HG02571 (cell line): ENCODE results near the gene ACER1.
"Not testable (repeated sequence)": the region's sequence is repeated elsewhere in the genome, so short reads cannot be mapped to it uniquely, and the experiment has no call there.

Experiments used
- ATAC-seq: cut with Tn5 transposase; IDR thresholded peaks from one replicate; pipeline ENCODE4 v1.9.1; 2021; ENCODE audit warnings: mild to moderate bottlenecking, moderate library complexity; ENCODE audit not compliant: unreplicated experiment

The ACER1 gene

DNA sequence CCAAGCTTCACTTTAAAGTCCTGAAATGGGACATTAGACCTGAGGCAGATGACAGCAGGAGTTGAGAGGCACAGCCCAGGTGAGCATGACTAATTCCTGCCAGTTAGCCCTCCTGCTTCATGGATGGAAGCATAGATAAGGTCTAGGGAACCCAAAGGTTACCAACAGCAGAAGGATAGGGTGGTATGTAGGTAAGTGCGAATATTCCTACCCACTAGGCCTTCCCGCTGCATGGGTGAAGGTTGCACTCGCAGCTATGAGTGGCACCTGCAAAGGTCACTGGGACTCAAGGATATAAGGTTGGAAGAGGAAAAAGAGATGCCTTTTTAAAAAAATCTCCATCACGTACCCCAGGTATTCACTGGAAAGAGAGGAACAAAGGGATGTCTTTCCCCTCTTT lies 41.4 kb downstream of the ACER1 start:
- no peak for ATAC-seq

- ATAC-seq = no peak
Measured at GRCh38 chr19:6288737-6289136, 44.7 kb downstream of the ACER1 start.

DNA sequence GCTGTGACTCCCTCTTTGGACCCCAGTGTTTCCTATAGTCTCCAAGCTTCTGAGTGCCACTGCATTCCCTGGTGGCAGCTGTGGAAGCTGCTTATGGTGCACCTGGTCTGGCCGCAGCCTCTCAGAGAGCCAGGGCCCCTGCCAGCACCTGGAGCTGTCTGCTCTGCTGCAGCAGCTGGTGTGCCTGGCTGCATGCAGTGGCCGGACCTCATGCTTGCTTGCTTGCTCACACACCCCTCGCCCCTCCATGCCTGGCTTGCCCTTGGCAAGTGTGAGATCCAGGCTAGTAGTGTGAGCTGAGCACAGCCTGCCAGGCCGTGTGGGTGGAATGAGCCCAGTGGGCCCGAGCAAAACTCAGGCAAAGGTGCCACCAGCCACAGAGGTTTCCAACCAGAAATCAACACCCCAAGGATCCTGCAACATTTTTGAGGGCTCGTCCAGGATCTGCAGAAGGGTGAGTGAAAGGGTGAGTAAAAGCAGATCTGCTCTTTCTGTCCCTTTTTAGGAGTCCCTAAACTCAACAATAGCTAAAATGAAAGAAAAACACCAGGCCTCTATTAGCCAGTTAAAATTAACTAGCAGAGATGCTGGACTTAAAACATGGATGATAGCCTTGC lies 46.0 kb downstream of the ACER1 start:
- ATAC-seq = no peak

DNA sequence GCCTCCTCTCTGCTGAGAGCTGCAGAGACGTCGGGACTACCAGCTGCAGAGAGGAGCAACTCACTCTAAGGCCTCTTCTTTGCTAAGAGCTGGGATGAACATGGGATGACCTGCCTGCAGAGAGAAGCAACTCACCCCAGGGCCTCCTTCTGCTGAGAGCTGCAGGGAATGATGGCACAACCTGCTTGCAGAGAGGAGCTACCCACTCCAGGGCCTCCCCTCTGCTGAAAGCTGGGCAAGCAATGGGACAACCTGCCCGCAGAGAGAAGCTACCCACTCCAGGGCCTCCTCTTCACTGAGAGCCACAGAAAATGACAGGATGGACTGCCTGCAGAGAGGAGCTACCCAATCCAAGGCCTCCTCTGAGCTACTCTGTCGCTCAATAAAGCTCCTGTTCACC lies 46.7 kb downstream of the ACER1 start:
- ATAC-seq = no peak

GRCh38 chr19:6282393-6282792 lies 51.0 kb downstream of the ACER1 start:
- ATAC-seq = not testable (repeated sequence)

DNA sequence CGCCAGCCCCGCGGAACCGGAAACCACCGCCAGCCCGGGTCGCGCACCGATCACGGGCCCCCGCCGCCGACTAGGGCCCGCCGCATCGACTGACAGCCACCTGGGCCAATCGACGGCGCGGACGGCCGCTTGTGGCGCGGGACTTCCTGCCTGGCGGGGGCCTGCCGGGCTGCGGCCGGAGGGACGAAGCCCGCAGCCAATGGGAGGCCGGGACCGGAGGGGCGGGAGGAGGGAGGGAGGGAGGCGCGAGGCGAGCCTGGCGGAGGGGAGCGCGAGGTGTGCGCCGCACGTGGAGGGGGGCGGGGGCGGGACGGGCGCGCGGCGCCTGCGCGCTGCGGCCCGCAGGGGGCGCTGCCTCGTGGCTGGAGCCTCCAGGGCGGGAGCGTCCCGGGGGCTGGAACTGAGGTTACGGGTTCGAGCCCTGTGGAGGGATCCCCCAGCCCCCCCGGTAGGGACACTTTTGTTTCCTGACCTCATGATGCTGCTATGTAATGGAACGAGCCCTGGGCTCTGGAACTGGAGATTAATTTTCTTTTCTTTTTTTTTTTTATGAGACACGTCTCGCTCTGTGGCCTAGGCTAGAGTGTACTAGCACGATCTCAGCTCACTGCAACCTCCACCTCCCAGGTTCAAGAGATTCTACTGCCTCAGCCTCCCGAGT lies 53.4 kb downstream of the ACER1 start, which contains the start of gene MLLT1:
TSS of gene MLLT1 (minus strand) at position 45 of the 661 bp plus-strand sequence. CDS start 191 bp downstream, outside the sequence.
- peak; percentile 77 for ATAC-seq

DNA sequence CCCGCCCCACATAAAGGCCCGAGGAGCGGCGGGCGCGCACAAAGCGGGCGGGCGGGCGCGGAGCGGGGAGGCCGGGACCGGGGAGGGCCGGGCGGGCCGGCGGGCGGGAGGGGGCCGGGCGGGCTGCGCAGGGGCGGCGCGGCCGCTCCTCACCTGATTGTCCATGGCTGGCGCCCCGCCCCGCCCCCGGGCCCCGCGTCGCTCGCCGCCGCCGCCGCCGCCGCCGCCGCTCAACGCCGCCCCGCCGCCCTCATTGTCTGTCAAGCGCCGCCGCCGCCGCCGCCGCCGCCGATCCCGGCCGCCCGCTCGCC lies 53.8 kb downstream of the ACER1 start:
- peak; percentile 32 for ATAC-seq

GRCh38 chr19:6278740-6279619 lies 54.4 kb downstream of the ACER1 start:
- ATAC-seq = no peak

DNA sequence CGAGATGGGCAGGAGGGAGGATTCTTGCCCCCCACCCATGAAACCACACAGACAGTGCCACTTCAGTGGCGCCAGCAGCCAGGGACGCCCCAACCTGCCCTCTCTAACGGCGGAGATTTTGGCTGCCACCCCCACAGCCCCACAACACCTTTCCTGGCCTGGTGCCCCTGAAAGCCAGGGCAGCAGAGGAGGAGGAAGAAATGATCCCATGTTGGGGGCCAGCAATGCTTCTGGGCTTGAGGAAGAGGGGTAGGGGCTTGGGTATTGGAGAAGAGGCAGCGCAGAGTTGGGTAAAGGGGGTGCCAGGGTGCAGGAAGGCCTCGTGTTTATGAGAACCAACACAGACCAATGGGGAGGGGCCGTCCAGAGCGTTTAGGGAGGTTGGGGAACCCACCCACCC lies 55.4 kb downstream of the ACER1 start:
- no peak for ATAC-seq

GRCh38 chr19:6276447-6276846 lies 57.0 kb downstream of the ACER1 start:
- ATAC-seq = no peak

- no peak for ATAC-seq
Measured at GRCh38 chr19:6275170-6275744, 58.2 kb downstream of the ACER1 start.

- ATAC-seq = no peak
Measured at GRCh38 chr19:6274756-6275155, 58.7 kb downstream of the ACER1 start.

- ATAC-seq = no peak
Measured at GRCh38 chr19:6273701-6274601, 59.5 kb downstream of the ACER1 start.

- ATAC-seq = no peak
Measured at GRCh38 chr19:6272913-6273600, 60.4 kb downstream of the ACER1 start.

DNA sequence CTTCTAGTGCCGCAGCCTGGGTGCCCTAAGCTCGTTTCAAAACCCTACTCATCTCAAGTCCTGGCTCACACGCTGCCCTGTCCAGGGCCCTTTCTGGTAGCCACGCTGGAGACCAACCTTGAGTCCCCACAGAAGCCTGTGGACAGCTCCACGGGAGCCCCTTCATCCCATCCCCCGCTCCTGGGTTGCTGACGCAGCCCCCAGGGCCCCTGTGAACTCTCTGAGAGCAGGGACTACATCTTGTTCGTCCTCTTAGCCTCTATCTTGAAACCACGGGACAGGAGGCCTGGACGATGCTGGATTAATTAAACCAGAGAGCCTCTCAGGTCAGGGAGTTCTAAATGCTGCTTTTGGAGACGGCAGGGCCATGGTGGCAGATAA lies 61.0 kb downstream of the ACER1 start:
- ATAC-seq = no peak

GRCh38 chr19:6271721-6272410 lies 61.5 kb downstream of the ACER1 start:
- no peak for ATAC-seq

- ATAC-seq = no peak
Measured at GRCh38 chr19:6271251-6271650, 62.2 kb downstream of the ACER1 start.

DNA sequence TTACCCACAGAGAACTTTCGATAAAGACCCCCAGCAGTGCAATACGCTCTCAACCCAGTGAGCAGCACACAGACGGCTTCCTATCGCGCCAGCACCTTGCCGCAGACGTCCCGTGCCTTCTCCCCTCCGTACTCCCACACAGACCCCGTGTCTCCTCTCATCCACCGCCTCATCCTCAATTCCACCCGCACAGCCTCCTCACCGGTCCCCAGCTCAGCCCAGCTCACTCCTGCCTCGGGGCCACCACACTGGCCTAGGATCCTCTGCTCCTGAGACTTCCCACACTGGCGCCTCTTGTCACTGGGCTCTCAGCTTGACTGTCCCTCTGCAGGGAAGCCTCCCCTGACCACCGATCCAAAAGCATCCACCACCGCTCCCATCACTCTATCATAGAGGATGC lies 62.6 kb downstream of the ACER1 start:
- no peak for ATAC-seq

GRCh38 chr19:6270076-6270745 lies 63.2 kb downstream of the ACER1 start:
- ATAC-seq = no peak
